Measurements from ENCODE around the gene UBE2L3. TPM values are rescaled to one million over a fixed set of nuclear protein-coding genes. Genes with fewer than 3 reads are reported as not detected.

Gene UBE2L3
- total and polyA plus RNA-seq, 2 donors (not counting 1 experiment from before 2014, with no cell fraction given) = 13.5 to 30.9 TPM

DNA sequence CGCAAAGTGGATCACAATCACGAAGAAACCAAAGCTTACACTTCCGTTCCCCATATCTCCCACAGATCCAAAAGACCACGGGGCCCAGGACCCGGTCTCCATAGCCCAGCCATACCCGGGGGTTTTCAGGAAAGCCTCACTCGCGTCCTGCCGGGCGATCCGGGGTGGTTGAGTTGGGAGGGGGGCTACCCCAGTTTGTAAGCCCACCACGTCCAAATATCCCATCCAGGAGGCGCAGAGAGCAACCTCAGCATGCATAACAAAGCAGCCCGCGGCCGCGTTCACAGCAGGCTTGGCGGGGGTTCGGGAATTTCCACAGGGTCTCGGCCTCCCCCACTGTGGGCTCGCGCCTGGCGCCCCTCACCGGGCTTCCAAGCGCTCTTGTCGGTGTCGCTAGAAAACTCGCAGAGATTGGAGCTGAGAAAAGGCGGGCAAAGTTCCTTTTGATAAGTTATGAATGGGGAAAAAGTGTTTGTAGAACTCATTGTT lies 84.1 kb downstream of the UBE2L3 start:
- Histone ChIP-seq H3K27me3 (replicated peaks in 1 of 4; ENCODE audit: control extremely low read depth in 1 of 4, control insufficient read depth in 3 of 4, insufficient read depth in 4 of 4, low read length in 3 of 4) (no peaks in the 10 kb centered on the region), H4K20me1 (ENCODE audit: control insufficient read depth, insufficient read depth, low read length, poor library complexity, severe bottlenecking) (peaks cover 21% of the 10 kb centered on the region), H3K79me2 (ENCODE audit: control insufficient read depth, insufficient read depth, low read length) (peaks cover 7% of the 10 kb centered on the region), H3K9me3 (ENCODE audit: control extremely low read depth in 1 of 3, control insufficient read depth in 2 of 3, insufficient read depth in 1 of 3, low read length in 2 of 3) (no peaks in the 10 kb centered on the region), H3K4me3 (ENCODE audit: control extremely low read depth in 1 of 5, extremely low read depth in 1 of 5, insufficient read depth in 1 of 5, low read depth in 2 of 5, low read length in 4 of 5) (peak overlapping the region; percentile 48 to 67 (median 58)), H3K4me2 (replicated peaks; ENCODE audit: low read depth, low read length, poor library complexity, severe bottlenecking) (peak overlapping the region; percentile 84), H3K36me3 (replicated peaks in 1 of 2; ENCODE audit: control extremely low read depth in 1 of 2, control insufficient read depth in 1 of 2, extremely low read depth in 1 of 2, insufficient read depth in 2 of 2, low read length in 1 of 2) (peaks cover 0 to 4% of the 10 kb centered on the region in 2 experiments), H2AFZ (ENCODE audit: insufficient read depth, low read depth, low read length, poor library complexity, severe bottlenecking) (peak overlapping the region; percentile 93), H3K9ac (ENCODE audit: low read length) (peak overlapping the region; percentile 65), H3K27ac (ENCODE audit: low read length in 2 of 2) (no peak overlapping the region), H3K4me1 (ENCODE audit: control insufficient read depth in 2 of 2, insufficient read depth in 2 of 2, low read length in 2 of 2) (peaks cover 10 to 27% of the 10 kb centered on the region in 2 donors)
- Mint-ChIP-seq H3K9me3 (ENCODE audit: insufficient read depth) (no peaks in the 10 kb centered on the region), H3K27ac (peak overlapping the region; percentile 63), H3K4me3 (peak overlapping the region; percentile 91), H3K4me1 (peaks cover 25% of the 10 kb centered on the region), H3K27me3 (no peaks in the 10 kb centered on the region)
- ATAC-seq (ENCODE audit: low read depth) (no peak), DNase-seq (no peak)
- CTCF ChIA-PET = interaction anchor here (1.4 to 1.9 kb wide), 2 partner anchors 9 to 23 kb away, joined by 6 to 7 read pairs; partner anchors contain the start of gene SDF2L1
- TF ChIP-seq, protein P1, sequence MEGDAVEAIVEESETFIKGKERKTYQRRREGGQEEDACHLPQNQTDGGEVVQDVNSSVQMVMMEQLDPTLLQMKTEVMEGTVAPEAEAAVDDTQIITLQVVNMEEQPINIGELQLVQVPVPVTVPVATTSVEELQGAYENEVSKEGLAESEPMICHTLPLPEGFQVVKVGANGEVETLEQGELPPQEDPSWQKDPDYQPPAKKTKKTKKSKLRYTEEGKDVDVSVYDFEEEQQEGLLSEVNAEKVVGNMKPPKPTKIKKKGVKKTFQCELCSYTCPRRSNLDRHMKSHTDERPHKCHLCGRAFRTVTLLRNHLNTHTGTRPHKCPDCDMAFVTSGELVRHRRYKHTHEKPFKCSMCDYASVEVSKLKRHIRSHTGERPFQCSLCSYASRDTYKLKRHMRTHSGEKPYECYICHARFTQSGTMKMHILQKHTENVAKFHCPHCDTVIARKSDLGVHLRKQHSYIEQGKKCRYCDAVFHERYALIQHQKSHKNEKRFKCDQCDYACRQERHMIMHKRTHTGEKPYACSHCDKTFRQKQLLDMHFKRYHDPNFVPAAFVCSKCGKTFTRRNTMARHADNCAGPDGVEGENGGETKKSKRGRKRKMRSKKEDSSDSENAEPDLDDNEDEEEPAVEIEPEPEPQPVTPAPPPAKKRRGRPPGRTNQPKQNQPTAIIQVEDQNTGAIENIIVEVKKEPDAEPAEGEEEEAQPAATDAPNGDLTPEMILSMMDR (IDR thresholded peaks at IDR 0.05) = no peak
- no peak for TF ChIP-seq EZH2 (IDR thresholded peaks at IDR 0.05; ENCODE audit: borderline replicate concordance, insufficient read depth, low read depth, low read length, poor library complexity, severe bottlenecking)
- intact Hi-C loops (cut with micrococcal nuclease) = loop anchor here (1.0 kb wide), 1 partner anchor 15 kb away; the partner anchor contains the start of gene PPIL2
- POLR2A ChIA-PET = interaction anchor here (1.0 to 2.1 kb wide), 3 partner anchors 9 to 22 kb away, joined by 3 to 7 read pairs (median 5); no protein-coding TSS in a partner anchor
- WGBS (ENCODE audit: insufficient coverage) = under 1% methylated on average over 27 of the region's 29 CpGs

DNA sequence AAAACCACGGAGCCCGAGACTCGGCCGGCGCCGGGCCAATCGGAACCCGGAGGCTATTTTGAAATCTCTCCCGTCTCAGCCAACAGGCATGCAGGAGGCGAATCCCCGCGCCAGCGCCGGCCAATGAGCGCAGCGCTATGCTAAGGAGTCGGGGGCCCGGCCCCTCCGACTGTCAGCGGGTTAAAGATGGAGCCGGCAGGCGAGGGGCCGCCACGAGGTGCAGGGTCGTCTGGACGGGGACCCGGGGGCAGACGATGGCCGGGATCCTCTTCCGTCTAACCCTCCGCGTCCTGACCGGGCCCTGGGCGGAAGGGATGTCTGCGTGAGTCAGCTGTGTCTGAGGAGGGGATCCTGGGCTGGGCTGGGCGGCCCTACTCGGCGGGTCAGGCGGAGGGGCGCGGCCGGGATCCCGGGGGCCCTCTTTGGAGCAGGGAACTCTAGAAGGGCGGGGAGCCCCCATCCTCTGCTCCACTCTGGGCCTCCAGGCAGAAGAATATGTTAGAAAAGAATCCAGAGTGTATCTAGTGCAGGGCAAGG lies 84.6 kb downstream of the UBE2L3 start:
- Mint-ChIP-seq H3K27me3 (no peaks in the 10 kb centered on the region), H3K27ac (peak overlapping the region; percentile 63), H3K4me3 (peak overlapping the region; percentile 91), H3K9me3 (ENCODE audit: insufficient read depth) (no peaks in the 10 kb centered on the region), H3K4me1 (peaks cover 26% of the 10 kb centered on the region)
- H3K27me3 ChIP-seq (replicated peaks in 1 of 4; ENCODE audit: control extremely low read depth in 1 of 4, control insufficient read depth in 3 of 4, insufficient read depth in 4 of 4, low read length in 3 of 4) = no peaks in the 10 kb centered on the region
- no peak overlapping the region for H3K27ac ChIP-seq (ENCODE audit: low read length in 2 of 2)
- peak overlapping the region; percentile 93 for H2AFZ ChIP-seq (ENCODE audit: insufficient read depth, low read depth, low read length, poor library complexity, severe bottlenecking)
- peak; percentile 86 for DNase-seq
- ATAC-seq (ENCODE audit: low read depth) = peak; percentile 98
- TF ChIP-seq, protein P1 (IDR thresholded peaks at IDR 0.05) = no peak
- TF ChIP-seq EZH2 (IDR thresholded peaks at IDR 0.05; ENCODE audit: borderline replicate concordance, insufficient read depth, low read depth, low read length, poor library complexity, severe bottlenecking) = no peak
- under 1% methylated on average over 44 of the region's 44 CpGs for WGBS (ENCODE audit: insufficient coverage)
- peak overlapping the region; percentile 65 for H3K9ac ChIP-seq (ENCODE audit: low read length)
- intact Hi-C loops (cut with micrococcal nuclease) = loop anchor here (1.0 kb wide), 1 partner anchor 14 kb away; the partner anchor contains the start of gene PPIL2
- H3K4me2 ChIP-seq (replicated peaks; ENCODE audit: low read depth, low read length, poor library complexity, severe bottlenecking) = peak overlapping the region; percentile 84
- peak overlapping the region; percentile 48 to 67 (median 58) for H3K4me3 ChIP-seq (ENCODE audit: control extremely low read depth in 1 of 5, extremely low read depth in 1 of 5, insufficient read depth in 1 of 5, low read depth in 2 of 5, low read length in 4 of 5)
- peaks cover 6% of the 10 kb centered on the region for H3K79me2 ChIP-seq (ENCODE audit: control insufficient read depth, insufficient read depth, low read length)
- peaks cover 19% of the 10 kb centered on the region for H4K20me1 ChIP-seq (ENCODE audit: control insufficient read depth, insufficient read depth, low read length, poor library complexity, severe bottlenecking)
- ChIA-PET CTCF (interaction anchor here (1.4 to 1.9 kb wide), 2 partner anchors 9 to 23 kb away, joined by 6 to 7 read pairs; partner anchors contain the start of gene SDF2L1), POLR2A (interaction anchor here (1.0 to 2.1 kb wide), 3 partner anchors 9 to 23 kb away, joined by 3 to 7 read pairs (median 5); no protein-coding TSS in a partner anchor)
- H3K36me3 ChIP-seq (replicated peaks in 1 of 2; ENCODE audit: control extremely low read depth in 1 of 2, control insufficient read depth in 1 of 2, extremely low read depth in 1 of 2, insufficient read depth in 2 of 2, low read length in 1 of 2) = peaks cover 0 to 2% of the 10 kb centered on the region in 2 experiments
- no peaks in the 10 kb centered on the region for H3K9me3 ChIP-seq (ENCODE audit: control extremely low read depth in 1 of 3, control insufficient read depth in 2 of 3, insufficient read depth in 1 of 3, low read length in 2 of 3)
- H3K4me1 ChIP-seq (ENCODE audit: control insufficient read depth in 2 of 2, insufficient read depth in 2 of 2, low read length in 2 of 2) = peaks cover 14 to 27% of the 10 kb centered on the region in 2 donors
